ENCODE results near the gene TMEM115.
"Not testable (repeated sequence)": the region's sequence is repeated elsewhere in the genome, so short reads cannot be mapped to it uniquely, and the experiment has no call there.

TMEM115 gene

DNA sequence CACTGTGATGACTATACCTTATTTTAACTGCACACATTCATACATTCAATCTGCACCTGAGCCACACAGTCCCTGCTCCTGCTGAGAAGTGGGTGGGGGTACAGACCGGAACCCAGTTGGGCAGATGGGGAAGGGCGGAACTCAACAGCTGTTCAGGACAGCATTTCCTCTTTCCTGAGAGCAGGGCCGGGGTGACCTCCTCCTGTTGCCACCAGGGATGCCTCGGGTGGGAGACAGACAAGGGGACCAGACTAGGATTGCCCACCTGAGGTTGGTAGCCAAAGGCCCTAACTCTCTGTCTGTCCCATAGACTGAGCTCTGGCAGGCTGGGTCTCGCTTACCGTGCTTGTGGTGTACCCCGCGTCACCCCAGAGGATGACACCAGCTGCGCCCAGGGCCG lies 40.7 kb downstream of the TMEM115 start:
- DNase-seq (ENCODE audit: low read depth in 3 of 3), result no peak

DNA sequence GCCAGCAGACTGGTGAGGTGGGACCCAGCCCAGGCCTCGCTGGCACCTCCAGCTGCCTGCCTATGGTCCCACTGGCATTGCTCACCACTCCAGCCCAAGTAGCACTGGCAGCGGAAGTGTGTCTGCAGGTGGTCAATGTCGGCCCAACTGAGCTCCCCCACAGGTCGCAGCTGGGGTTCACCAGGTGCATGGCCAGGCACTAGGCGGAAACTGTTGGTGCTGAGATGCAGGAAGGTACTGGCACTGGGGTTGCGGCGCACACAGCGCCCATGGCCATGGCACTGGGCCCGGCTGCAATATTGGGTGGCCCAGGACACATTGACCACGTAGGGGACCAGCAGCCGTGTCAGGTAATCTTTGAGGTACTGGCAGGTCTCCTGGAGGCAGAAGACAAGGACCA lies 41.2 kb downstream of the TMEM115 start:
- DNase-seq (ENCODE audit: low read depth in 3 of 3), result no peak

DNA sequence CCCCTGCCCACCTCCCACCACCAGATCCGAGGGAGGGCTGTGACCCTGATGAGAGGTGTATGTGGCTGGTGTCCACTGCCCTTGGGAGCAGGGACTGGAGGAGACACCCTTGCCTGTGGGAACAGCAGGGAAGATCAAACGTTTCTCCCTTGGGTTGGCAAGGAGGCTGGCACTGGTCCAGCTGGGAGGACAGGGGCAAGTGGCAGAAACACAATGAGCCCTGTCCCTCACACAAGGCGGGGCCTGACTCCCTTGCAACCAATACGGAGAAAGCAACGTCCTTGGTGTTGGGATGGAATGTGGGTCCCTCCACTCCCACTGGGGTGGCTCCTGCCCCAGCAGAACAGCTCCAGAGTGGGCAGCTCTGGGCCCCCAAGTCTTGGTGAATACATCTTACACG lies 42.0 kb downstream of the TMEM115 start:
- DNase-seq (ENCODE audit: low read depth in 3 of 3), result no peak

DNA sequence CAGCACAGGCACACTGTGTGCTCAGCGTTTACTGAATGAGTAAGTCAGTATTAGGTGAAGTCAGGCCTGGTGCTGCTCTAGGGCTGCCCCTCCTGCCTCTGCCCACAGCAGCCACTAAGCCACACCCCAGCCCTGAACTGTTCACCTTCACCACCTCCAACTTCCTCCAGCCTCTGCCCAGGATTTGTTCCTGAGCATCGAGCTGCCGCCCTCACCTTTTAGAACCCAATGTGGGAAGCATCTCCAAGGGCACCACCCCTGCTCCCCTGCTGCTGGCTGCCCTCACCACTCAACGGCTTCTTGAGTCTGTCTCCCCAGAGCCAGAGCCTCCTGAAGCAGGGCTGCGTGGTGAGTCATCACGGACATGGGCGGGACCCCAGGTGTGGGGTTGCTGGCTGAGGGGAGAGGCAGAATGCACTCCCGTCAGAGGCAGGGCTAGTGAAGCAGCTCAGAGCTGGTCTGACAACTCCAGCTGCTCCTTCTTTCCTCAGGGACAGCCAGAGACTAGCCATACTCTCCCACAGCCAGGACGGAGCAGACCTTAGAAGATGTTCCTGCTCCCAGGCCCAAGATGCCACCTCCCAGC lies 42.6 kb downstream of the TMEM115 start:
- DNase-seq (ENCODE audit: low read depth in 3 of 3), result no peak

DNA sequence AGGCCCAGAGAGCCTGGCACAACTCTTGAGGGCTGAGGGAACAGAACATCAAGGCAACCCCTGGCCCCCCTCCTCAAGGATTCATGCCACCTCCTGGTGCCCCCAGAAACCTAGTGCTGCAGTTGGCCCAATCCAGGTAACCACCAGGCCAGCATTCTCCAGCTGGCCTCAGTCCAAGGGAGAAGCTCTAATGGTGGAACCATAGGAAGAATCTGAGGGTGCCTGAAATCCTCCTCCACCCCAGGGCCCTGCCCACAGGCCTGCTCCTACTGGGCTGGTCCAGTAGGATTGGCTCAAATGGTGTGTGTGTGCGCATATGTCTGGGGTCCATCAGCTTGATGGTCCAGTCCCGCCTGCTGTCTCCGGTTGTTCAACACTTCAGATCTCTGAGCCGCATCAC lies 44.5 kb downstream of the TMEM115 start:
- DNase-seq (ENCODE audit: low read depth in 3 of 3), result no peak

DNA sequence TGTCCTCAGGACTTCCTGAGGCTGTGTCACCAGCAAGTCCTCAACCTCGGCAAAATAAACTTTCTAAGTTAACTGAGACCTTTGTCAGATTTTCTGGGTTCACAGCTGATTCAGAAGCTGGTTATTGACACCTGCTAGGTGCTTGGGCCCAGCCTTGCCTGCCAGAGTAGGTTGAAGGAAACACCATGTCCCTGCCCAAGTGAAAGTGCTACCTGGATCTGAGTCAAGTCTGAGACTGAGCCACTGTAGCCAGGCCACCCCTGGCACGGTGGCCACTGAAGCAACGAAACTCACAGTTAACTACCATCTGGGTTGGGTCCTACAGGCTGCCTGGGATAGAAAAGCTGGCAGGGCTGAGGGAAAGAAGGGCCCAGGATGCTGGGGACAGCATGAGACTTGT lies 45.0 kb downstream of the TMEM115 start:
- DNase-seq (ENCODE audit: low read depth in 3 of 3), result no peak

DNA sequence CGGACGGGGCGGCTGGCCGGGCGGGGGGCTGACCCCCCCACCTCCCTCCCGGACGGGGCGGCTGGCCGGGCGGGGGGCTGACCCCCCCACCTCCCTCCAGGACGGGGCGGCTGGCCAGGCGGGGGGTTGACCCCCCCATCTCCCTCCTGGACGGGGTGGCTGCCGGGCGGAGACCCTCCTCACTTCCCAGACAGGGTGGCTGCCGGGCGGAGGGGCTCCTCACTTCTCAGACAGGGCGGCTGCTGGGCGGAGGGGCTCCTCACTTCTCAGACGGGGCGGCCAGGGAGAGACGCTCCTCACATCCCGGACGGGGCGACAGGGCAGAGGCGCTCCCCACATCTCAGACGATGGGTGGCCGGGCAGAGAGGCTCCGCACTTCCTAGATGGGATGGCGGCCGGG lies 47.3 kb downstream of the TMEM115 start:
- DNase-seq (ENCODE audit: low read depth in 3 of 3), result not testable (repeated sequence)

All from stimulated activated CD4-positive, alpha-beta T cell treated with anti-CD3 and anti-CD28 coated beads, TNF-alpha, amount 100 ng/mL, for 48 hours (primary cell).